ENCODE measurements around the gene FAM13C.

FAM13C gene

GRCh38 chr10:59388671-59388976 is 26.3 kb upstream of the FAM13C start:
- no peak for TF ChIP-seq CTCF (IDR thresholded peaks at IDR 0.05; ENCODE audit: low read depth, low read length)
- DNase-seq (ENCODE audit: extremely low read depth, low read depth) = no peak

- TF ChIP-seq CTCF (IDR thresholded peaks at IDR 0.05; ENCODE audit: low read depth, low read length) = no peak
- DNase-seq (ENCODE audit: extremely low read depth, low read depth) = peak; percentile 54
These were observed 25.8 kb upstream of the FAM13C start for GRCh38 chr10:59387951-59388670.

GRCh38 chr10:59384761-59385160 is 22.4 kb upstream of the FAM13C start:
- DNase-seq (ENCODE audit: extremely low read depth, low read depth) = no peak
- TF ChIP-seq CTCF (IDR thresholded peaks at IDR 0.05; ENCODE audit: low read depth, low read length) = no peak

GRCh38 chr10:59383908-59384307 is 21.6 kb upstream of the FAM13C start:
- DNase-seq (ENCODE audit: extremely low read depth, low read depth) = no peak
- no peak for TF ChIP-seq CTCF (IDR thresholded peaks at IDR 0.05; ENCODE audit: low read depth, low read length)

GRCh38 chr10:59383436-59383835 is 21.1 kb upstream of the FAM13C start:
- no peak for DNase-seq (ENCODE audit: extremely low read depth, low read depth)
- TF ChIP-seq CTCF (IDR thresholded peaks at IDR 0.05; ENCODE audit: low read depth, low read length) = no peak

GRCh38 chr10:59382831-59383295 is 20.5 kb upstream of the FAM13C start:
- DNase-seq (ENCODE audit: extremely low read depth, low read depth) = peak; percentile 7
- no peak for TF ChIP-seq CTCF (IDR thresholded peaks at IDR 0.05; ENCODE audit: low read depth, low read length)

- no peak for DNase-seq (ENCODE audit: extremely low read depth, low read depth)
- TF ChIP-seq CTCF (IDR thresholded peaks at IDR 0.05; ENCODE audit: low read depth, low read length) = no peak
These were observed 19.3 kb upstream of the FAM13C start for GRCh38 chr10:59381687-59382086.
